BJ (cell line): ENCODE data around the gene DGKD. TPM values are rescaled to one million over a fixed set of nuclear protein-coding genes. Genes with fewer than 3 reads are reported as not detected.

ENCODE experiments used
- CTCF ChIA-PET: fragments of 350-600 bp; formaldehyde crosslinking; extraction: SDS; loops from one replicate; lab custom pipeline; 2021; ENCODE audit warnings: antibody characterized with exemption, inconsistent platforms; lab: Yijun Ruan, JAX
- POLR2A ChIA-PET: fragments of 300-600 bp; sonication (Branson Sonifier 250); formaldehyde crosslinking; extraction: SDS; loops from one replicate; lab custom pipeline; 2021; ENCODE audit warnings: antibody characterized with exemption; lab: Charles Lee
- DNase-seq: peaks from one replicate; pipeline ENCODE4 v3.0.0-alpha.2; 2011; ENCODE audit warnings: low read depth
- H3K27me3 ChIP-seq: 2 replicates; pipeline ENCODE4 v1.6.0; 2011; ENCODE audit warnings: low read length; ENCODE audit not compliant: control insufficient read depth, insufficient read depth
- H3K36me3 ChIP-seq: 2 replicates; pipeline ENCODE4 v1.5.1; 2011; ENCODE audit warnings: low read length; ENCODE audit not compliant: control insufficient read depth, insufficient read depth
- H3K4me3 ChIP-seq: 2 replicates; pipeline ENCODE4 v1.5.1; 2011; ENCODE audit warnings: low read depth, mild to moderate bottlenecking, control low read depth, low read length
- polyA plus RNA-seq: library from polyadenylated mRNA; depleted of rRNA; stranded (reverse); fragments of >200 nt; gene quantifications from 2 replicates; pipeline ENCODE4 v1.2.3, GENCODE V29; 2011
- TF ChIP-seq, protein P1 (sequence below): IDR thresholded peaks from 2 replicates; pipeline ENCODE4 v1.5.1; 2011; ENCODE audit warnings: low read depth, mild to moderate bottlenecking, control low read depth, inconsistent platforms, low read length, moderate library complexity; ENCODE audit not compliant: insufficient read depth

DGKD gene
- polyA plus RNA-seq, 1 experiment: 8.5 TPM

- TF ChIP-seq, protein P1, sequence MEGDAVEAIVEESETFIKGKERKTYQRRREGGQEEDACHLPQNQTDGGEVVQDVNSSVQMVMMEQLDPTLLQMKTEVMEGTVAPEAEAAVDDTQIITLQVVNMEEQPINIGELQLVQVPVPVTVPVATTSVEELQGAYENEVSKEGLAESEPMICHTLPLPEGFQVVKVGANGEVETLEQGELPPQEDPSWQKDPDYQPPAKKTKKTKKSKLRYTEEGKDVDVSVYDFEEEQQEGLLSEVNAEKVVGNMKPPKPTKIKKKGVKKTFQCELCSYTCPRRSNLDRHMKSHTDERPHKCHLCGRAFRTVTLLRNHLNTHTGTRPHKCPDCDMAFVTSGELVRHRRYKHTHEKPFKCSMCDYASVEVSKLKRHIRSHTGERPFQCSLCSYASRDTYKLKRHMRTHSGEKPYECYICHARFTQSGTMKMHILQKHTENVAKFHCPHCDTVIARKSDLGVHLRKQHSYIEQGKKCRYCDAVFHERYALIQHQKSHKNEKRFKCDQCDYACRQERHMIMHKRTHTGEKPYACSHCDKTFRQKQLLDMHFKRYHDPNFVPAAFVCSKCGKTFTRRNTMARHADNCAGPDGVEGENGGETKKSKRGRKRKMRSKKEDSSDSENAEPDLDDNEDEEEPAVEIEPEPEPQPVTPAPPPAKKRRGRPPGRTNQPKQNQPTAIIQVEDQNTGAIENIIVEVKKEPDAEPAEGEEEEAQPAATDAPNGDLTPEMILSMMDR: no peak
- DNase-seq: no peak
- POLR2A ChIA-PET: no interaction called here
- Histone ChIP-seq H3K27me3 (no peaks in the 10 kb centered on the region), H3K4me3 (no peak overlapping the region), H3K36me3 (peaks cover 17% of the 10 kb centered on the region)
- CTCF ChIA-PET: interaction anchor here (0.7 to 1.0 kb wide), 2 partner anchors 9 to 123 kb away, joined by 3 read pairs; no protein-coding TSS in a partner anchor
These were observed 122.6 kb downstream of the DGKD start for GRCh38 chr2:233476651-233477547.

GRCh38 chr2:233477548-233478433 is 123.5 kb downstream of the DGKD start:
- no peak overlapping the region for H3K4me3 ChIP-seq

GRCh38 chr2:233479616-233480489 is 125.6 kb downstream of the DGKD start:
- TF ChIP-seq, protein P1: no peak
- no peak for DNase-seq
- H3K4me3 ChIP-seq: no peak overlapping the region
- peaks cover 21% of the 10 kb centered on the region for H3K36me3 ChIP-seq
- CTCF ChIA-PET: no interaction called here
- H3K27me3 ChIP-seq: no peaks in the 10 kb centered on the region
- POLR2A ChIA-PET: no interaction called here

More at GRCh38 chr2:233477548-233478433, 123.5 kb downstream of the DGKD start:
- POLR2A ChIA-PET: no interaction called here
- no peak for DNase-seq
- TF ChIP-seq, protein P1: no peak
- CTCF ChIA-PET: interaction anchor here (0.7 to 1.0 kb wide), 2 partner anchors 8 to 124 kb away, joined by 3 read pairs; no protein-coding TSS in a partner anchor
- Histone ChIP-seq H3K27me3 (no peaks in the 10 kb centered on the region), H3K36me3 (peaks cover 17% of the 10 kb centered on the region)

DNA sequence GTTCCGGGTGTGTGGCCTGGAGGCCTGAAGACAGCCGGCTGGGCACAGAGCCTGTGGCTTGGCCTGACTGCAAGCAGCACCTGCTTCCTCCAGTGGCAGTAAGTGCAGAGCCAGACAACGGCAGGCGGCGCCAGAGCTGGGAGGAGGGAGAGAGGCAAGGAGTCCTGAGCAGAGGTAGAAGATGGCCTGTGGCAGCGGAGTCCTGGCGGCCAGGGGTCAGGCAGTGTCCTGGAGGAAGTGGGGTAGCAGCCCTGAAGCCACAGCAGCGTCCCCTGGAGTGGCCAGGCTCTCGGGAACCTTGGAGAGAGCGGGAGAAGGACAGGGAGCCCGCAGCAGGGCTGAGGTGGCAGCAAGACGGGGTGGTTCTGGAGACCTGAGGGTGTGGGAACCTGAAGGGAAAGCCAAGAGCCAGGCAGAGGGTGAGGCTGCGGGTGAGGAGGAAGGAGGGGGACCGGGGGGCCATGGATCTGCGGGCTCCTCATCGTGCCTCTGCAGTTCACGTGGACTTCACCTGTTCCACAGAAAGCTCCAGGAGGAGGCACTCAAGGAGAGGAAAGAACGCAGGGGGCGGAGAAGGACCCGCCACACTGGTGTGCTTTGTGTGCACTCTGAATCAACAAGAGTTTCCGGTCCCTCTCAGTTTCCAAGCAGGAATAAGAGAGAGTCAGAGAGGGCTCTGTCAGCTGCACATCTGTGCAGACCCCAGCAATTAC is 126.4 kb downstream of the DGKD start:
- TF ChIP-seq, protein P1: no peak
- Histone ChIP-seq H3K4me3 (no peak overlapping the region), H3K27me3 (no peaks in the 10 kb centered on the region), H3K36me3 (peaks cover 22% of the 10 kb centered on the region)
- DNase-seq: no peak
- CTCF ChIA-PET: no interaction called here
- POLR2A ChIA-PET: no interaction called here
